Occipital lobe (tissue), 2 donors: ENCODE results near the gene CNP. TPM values are rescaled to one million over a fixed set of nuclear protein-coding genes. Genes with fewer than 3 reads are reported as not detected.
"Not testable (repeated sequence)": the region's sequence is repeated elsewhere in the genome, so short reads cannot be mapped to it uniquely, and the experiment has no call there.

Experiments
- DNase-seq: peaks from one replicate; lab custom pipeline; 2025; lab: John Stamatoyannopoulos, UW
- total RNA-seq: library from RNA; depleted of rRNA; stranded (reverse); fragments of >200 nt; gene quantifications from one replicate; pipeline ENCODE4 v1.2.3, GENCODE V29; 2014

CNP gene
- total RNA-seq, 1 donor from 2014 or later, result 40.7 TPM

DNA sequence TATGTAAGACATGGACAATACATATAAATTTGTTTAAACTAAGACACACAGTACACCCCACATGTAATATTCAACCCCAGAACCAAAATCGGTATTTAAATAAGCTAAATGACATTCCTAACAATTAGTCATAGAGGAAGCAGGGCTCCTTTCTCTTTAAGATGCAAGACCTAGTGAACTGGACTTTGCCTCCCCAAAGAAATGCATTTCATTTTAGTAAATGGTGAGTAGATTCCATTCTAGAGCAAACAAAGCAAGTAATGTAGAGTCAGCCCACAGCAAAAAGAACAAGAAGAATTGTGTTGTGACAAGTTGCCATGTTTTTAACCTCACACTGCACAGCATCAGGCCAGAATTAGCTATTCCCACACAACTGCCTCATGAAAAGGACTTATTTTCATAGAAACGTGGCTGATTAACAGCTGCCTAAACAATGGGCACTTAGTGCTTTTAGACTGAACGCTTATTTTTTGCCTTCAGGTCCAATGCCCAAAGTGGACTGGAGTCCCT lies 36.3 kb downstream of the CNP start:
- no peak for DNase-seq

GRCh38 chr17:42005166-42005565 lies 38.6 kb downstream of the CNP start:
- DNase-seq, result no peak

DNA sequence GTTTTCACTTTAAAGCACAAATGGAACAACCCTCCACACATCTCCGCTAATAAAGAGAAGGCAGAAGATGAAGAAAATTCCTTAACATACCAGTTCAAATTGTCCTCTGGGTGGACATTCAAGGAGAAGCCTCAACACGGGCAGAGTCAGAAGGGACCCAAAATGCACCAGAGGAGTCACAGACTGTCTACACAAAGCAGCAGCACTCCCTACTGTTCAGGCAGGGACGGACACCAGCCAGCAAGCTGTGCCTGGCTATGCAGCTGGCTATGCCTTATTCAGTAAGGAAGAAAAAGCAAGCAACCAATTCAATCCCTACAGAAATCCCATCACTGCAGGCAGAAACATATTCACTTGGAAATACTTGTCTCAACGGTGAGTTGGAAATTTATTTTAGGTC lies 42.6 kb downstream of the CNP start:
- peak; percentile 27 for DNase-seq

GRCh38 chr17:42010266-42010680 lies 43.7 kb downstream of the CNP start:
- DNase-seq, result not testable (repeated sequence)

- no peak for DNase-seq
Measured at GRCh38 chr17:42010898-42011516, 44.4 kb downstream of the CNP start.

GRCh38 chr17:42012363-42012762 lies 45.8 kb downstream of the CNP start:
- not testable (repeated sequence) for DNase-seq

DNA sequence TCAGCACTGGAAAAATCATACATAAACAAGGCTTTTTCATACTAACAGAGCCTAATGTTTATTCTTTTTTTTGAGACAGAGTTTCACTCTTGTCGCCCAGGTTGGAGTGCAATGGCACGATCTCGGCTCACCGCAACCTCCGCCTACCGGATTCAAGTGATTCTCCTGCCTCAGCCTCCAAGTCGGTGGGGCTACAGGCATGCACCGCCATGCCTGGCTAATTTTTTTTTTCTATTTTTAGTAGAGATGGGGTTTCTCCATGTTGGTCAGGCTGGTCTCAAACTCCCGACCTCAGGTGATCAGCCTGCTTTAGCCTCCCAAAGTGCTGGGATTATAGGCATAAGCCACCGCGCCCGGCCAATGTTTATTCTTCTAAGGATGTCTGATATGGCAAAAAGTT lies 47.1 kb downstream of the CNP start:
- DNase-seq, result not testable (repeated sequence)

GRCh38 chr17:42016411-42016831 lies 49.8 kb downstream of the CNP start:
- no peak for DNase-seq

DNA sequence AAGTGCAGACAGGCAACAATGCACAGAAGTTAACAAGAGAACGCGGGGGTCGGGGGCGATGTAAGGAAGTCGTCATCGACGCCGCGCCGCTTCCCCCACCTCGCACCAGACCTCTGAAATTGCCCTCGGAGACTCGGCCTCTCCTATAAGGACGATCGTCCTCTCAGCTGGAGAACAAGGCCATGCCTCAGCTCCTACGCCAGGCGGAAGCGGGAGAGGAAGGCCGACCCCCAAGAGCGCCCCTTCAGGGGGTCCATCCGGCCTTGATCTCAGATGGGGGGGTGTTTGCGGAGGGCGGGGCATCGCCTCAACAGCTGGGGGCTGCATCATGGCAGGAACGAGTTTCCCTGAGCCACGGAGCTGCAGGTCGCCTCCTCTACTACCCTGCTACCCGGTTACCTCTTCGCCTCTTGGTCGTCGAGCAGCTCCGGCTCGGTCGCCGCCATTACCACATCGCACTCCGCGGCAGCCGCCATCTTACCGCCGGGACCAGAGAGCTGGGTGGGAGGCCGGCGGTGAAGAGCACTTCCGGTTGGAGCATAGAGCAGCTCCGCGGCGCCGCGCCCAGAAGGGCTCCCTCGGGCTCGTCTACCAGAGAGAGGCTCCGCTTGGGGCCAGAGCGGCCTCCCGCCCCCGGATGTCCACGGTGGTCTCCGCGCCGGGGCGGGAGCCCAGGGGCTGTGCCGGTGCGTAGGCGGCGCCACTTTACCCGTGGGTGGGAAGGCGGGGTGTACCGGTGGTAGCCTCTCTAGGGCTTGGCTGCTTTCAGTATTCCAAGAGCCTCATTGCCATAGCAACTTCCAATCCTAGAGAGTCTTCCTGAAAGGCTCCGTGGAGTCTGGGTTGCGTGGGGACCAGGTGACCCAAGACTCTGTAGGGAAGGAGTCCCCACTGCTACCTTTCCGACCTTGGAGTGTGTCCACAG lies 50.6 kb downstream of the CNP start, which contains the start of gene DNAJC7:
Gene DNAJC7 (minus strand): TSS at position 499 of the 925 bp plus-strand sequence. CDS start 23 bp downstream, at position 476.
- DNase-seq, result peak; percentile 93

DNA sequence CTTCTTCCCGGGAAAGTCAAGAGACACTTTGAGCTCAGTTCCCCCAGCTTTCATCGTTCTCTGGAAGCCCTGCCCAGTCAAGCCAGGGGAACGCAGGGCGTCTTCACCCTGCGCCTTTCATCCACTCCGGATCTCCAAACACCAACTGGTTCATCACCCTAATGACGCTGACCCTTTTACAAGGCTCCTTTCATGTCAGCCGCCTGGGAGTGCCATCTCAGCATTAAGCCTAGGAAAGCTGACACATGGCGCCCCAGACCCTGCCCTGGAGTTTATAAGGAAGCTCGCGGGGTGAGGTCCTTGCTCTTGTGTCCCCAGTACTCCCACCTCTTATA lies 51.2 kb downstream of the CNP start:
- DNase-seq, result no peak

DNA sequence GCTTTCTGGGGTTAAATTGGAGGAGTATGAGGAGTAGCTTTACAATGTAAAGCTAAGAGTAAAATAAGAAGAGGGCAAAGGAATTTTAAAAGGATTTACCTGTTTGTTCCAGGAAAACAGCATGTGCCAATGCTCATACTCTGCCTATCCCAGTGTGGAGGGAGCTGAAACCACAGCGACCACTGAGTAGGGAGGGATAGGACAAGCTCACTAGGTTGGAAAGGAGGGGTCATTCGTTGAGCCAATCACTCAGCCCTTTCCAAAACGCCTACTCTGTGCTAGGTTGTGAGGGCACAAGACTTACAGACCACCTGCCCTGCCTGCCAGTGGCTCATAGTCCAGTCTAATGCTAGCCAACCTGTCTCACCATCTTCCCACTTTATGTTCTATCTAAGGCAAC lies 51.7 kb downstream of the CNP start:
- no peak for DNase-seq

- DNase-seq, result no peak
Measured at GRCh38 chr17:42018988-42019387, 52.4 kb downstream of the CNP start.

DNA sequence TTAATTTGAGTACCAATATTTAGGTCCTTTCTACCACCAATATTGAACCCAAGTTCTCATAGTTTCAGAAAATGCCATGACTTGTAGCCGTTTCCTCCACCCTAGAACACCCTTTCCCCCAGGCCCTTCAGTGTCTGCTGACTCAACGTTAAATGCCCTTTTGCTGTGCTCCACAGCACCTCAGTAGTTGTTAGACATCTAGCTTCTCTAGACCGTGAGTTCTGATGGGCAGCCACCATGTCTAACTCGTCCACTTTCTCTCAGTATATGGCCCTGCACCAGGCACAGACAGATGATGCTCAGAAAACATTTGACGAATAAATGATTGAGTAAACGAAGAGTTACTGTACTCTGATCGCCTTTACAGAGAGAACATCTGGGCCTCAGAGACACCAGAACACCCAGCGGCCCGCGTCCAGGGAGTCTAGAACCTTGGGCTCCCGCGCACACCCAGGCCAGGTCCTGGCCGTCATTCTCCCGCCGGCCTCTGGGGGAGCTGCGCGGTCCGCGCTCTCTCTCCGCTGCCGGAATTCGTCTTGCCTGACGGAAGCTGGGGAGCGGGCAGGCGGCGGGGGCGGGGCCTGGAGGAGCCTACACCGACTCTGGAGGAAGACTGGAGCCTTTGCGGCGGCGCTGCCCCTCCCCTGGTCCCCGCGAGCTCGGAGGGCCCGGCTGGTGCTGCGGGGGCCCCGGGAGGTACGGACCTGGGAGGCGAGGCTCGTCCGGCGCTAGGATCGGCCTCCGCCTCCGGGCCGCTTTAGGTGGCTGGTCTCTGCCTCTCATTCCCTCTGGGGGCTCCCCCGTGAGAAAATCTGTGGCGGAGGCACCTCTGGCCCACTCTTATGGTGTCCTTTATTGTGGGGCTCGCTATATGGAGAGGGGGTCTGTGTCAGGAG lies 53.2 kb downstream of the CNP start, which contains the start of gene NKIRAS2:
Gene NKIRAS2 (plus strand): TSS at position 582 of the 896 bp plus-strand sequence. CDS start 1,488 bp downstream, outside the sequence.
- DNase-seq, result peak; percentile 93

DNA sequence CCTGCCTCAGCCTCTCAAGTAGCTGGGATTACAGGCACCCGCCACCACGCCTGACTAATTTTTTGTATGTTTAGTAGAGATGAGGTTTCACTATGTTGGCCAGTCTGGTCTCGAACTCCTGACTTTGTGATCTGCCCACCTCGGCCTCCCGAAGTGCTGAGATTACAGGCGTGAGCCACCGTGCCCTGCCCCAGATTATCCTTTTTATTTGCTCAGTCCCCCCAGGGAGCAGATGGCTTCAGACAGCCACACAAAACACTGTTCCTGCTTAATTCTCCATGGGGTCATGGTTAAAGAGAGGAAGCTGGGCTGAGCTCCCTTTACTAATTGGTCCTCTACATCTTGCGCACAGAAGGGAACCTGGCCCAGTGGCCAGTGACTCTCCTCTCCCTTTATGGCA lies 54.2 kb downstream of the CNP start:
- not testable (repeated sequence) for DNase-seq

- no peak for DNase-seq
Measured at GRCh38 chr17:42023524-42024349, 57.1 kb downstream of the CNP start.

DNA sequence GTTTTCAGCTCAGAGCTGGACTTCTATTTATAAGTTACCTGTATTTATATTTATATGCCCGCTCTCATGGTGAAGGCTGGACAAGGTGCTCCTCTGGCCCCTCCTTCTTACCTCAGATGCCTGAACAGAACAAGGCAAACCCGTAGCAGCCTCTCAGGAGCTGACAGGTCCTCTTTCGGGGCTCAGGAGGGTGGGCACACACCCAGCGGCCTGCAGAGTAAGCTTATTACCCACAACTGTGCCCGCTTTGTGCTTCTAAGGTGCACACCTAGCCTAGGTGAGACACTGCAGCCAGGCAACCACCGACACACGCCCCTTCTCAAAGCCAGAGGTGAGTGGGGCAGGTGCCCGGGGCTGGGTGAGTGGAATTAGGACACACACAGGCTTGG lies 58.6 kb downstream of the CNP start:
- DNase-seq, result no peak

GRCh38 chr17:42025936-42026335 lies 59.3 kb downstream of the CNP start:
- no peak for DNase-seq

- DNase-seq, result no peak
Measured at GRCh38 chr17:42026857-42027589, 60.4 kb downstream of the CNP start.
